ENCODE data around the gene GOLGA6L26.
"Not testable (repeated sequence)": the region's sequence is repeated elsewhere in the genome, so short reads cannot be mapped to it uniquely, and the experiment has no call there.

- TF ChIP-seq, protein P1, sequence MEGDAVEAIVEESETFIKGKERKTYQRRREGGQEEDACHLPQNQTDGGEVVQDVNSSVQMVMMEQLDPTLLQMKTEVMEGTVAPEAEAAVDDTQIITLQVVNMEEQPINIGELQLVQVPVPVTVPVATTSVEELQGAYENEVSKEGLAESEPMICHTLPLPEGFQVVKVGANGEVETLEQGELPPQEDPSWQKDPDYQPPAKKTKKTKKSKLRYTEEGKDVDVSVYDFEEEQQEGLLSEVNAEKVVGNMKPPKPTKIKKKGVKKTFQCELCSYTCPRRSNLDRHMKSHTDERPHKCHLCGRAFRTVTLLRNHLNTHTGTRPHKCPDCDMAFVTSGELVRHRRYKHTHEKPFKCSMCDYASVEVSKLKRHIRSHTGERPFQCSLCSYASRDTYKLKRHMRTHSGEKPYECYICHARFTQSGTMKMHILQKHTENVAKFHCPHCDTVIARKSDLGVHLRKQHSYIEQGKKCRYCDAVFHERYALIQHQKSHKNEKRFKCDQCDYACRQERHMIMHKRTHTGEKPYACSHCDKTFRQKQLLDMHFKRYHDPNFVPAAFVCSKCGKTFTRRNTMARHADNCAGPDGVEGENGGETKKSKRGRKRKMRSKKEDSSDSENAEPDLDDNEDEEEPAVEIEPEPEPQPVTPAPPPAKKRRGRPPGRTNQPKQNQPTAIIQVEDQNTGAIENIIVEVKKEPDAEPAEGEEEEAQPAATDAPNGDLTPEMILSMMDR (conservative IDR thresholded peaks at IDR 0.05; ENCODE audit: low read depth, low read length) = not testable (repeated sequence)
- TF ChIP-seq EZH2 (IDR thresholded peaks at IDR 0.05; ENCODE audit: borderline replicate concordance, low read depth, low read length, poor library complexity, severe bottlenecking) = not testable (repeated sequence)
Measured at GRCh38 chr15:23371134-23371533, 37.1 kb upstream of the GOLGA6L26 start.

Data from A673 (cell line).